ENCODE measurements around the gene YPEL3. TPM values are rescaled to one million over a fixed set of nuclear protein-coding genes. Genes with fewer than 3 reads are reported as not detected.

Gene YPEL3
- polyA plus RNA-seq, 1 donor from 2014 or later: 76.9 TPM

DNA sequence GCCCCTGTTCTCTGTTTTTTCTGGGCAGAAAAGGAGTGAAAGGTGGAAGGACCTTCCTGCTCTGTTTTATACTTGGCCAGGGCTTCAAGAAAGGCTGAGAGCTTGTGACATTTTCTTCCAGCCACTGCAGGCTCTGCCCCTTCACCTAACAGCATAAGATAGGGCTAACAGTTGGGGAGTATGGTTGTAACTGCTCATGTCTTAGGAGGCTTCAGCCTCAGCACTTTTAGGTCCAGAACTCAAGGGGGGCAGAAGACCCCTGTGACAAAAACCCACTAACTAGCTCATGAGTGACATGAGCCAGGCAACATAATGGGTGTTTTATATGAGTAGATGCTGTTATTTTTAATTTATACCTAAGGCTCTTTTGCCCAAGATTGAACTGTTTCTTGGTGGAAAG is 25.5 kb downstream of the YPEL3 start:
- Histone ChIP-seq H3K9me3 (ENCODE audit: low read length) (no peaks in the 10 kb centered on the region), H4K20me1 (ENCODE audit: insufficient read depth) (no peaks in the 10 kb centered on the region), H3K79me2 (replicated peaks; ENCODE audit: insufficient read depth, low read length) (peaks cover 11% of the 10 kb centered on the region), H3K9ac (ENCODE audit: low read length) (no peak overlapping the region), H3F3A (ENCODE audit: insufficient read depth, low read length, poor library complexity, severe bottlenecking) (no peaks in the 10 kb centered on the region), H3K9me2 (ENCODE audit: insufficient read depth, low read length) (no peaks in the 10 kb centered on the region), H3K36me3 (ENCODE audit: insufficient read depth, low read length) (no peaks in the 10 kb centered on the region), H3K4me2 (ENCODE audit: low read length) (no peak overlapping the region), H3K27me3 (ENCODE audit: insufficient read depth, low read depth, low read length) (no peaks in the 10 kb centered on the region), H2AFZ (ENCODE audit: low read depth, low read length) (no peak overlapping the region), H3K27ac (ENCODE audit: low read length) (no peak overlapping the region), H3K4me3 (ENCODE audit: low read length) (no peak overlapping the region)
- TF ChIP-seq RAD21 (conservative IDR thresholded peaks at IDR 0.05): no peak
- no peak for TF ChIP-seq EP300 (conservative IDR thresholded peaks at IDR 0.05; ENCODE audit: poor library complexity, severe bottlenecking)
- TF ChIP-seq, protein P1, sequence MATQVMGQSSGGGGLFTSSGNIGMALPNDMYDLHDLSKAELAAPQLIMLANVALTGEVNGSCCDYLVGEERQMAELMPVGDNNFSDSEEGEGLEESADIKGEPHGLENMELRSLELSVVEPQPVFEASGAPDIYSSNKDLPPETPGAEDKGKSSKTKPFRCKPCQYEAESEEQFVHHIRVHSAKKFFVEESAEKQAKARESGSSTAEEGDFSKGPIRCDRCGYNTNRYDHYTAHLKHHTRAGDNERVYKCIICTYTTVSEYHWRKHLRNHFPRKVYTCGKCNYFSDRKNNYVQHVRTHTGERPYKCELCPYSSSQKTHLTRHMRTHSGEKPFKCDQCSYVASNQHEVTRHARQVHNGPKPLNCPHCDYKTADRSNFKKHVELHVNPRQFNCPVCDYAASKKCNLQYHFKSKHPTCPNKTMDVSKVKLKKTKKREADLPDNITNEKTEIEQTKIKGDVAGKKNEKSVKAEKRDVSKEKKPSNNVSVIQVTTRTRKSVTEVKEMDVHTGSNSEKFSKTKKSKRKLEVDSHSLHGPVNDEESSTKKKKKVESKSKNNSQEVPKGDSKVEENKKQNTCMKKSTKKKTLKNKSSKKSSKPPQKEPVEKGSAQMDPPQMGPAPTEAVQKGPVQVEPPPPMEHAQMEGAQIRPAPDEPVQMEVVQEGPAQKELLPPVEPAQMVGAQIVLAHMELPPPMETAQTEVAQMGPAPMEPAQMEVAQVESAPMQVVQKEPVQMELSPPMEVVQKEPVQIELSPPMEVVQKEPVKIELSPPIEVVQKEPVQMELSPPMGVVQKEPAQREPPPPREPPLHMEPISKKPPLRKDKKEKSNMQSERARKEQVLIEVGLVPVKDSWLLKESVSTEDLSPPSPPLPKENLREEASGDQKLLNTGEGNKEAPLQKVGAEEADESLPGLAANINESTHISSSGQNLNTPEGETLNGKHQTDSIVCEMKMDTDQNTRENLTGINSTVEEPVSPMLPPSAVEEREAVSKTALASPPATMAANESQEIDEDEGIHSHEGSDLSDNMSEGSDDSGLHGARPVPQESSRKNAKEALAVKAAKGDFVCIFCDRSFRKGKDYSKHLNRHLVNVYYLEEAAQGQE (IDR thresholded peaks at IDR 0.05; ENCODE audit: borderline replicate concordance): no peak
- no peak for TF ChIP-seq MXI1 (conservative IDR thresholded peaks at IDR 0.05; ENCODE audit: poor library complexity, severe bottlenecking)
- TF ChIP-seq, protein P2, sequence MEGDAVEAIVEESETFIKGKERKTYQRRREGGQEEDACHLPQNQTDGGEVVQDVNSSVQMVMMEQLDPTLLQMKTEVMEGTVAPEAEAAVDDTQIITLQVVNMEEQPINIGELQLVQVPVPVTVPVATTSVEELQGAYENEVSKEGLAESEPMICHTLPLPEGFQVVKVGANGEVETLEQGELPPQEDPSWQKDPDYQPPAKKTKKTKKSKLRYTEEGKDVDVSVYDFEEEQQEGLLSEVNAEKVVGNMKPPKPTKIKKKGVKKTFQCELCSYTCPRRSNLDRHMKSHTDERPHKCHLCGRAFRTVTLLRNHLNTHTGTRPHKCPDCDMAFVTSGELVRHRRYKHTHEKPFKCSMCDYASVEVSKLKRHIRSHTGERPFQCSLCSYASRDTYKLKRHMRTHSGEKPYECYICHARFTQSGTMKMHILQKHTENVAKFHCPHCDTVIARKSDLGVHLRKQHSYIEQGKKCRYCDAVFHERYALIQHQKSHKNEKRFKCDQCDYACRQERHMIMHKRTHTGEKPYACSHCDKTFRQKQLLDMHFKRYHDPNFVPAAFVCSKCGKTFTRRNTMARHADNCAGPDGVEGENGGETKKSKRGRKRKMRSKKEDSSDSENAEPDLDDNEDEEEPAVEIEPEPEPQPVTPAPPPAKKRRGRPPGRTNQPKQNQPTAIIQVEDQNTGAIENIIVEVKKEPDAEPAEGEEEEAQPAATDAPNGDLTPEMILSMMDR (IDR thresholded peaks at IDR 0.05; ENCODE audit: poor library complexity, severe bottlenecking): no peak
- no peak for TF ChIP-seq TAF1 (IDR thresholded peaks at IDR 0.05; ENCODE audit: low read depth)
- no peak for TF ChIP-seq POLR2AphosphoS5 (IDR thresholded peaks at IDR 0.05)
- no peak for TF ChIP-seq SMC3 (conservative IDR thresholded peaks at IDR 0.05; ENCODE audit: poor library complexity)
- TF ChIP-seq EZH2 (IDR thresholded peaks at IDR 0.05; ENCODE audit: borderline replicate concordance, insufficient read depth, low read length, poor library complexity, severe bottlenecking): no peak

DNA sequence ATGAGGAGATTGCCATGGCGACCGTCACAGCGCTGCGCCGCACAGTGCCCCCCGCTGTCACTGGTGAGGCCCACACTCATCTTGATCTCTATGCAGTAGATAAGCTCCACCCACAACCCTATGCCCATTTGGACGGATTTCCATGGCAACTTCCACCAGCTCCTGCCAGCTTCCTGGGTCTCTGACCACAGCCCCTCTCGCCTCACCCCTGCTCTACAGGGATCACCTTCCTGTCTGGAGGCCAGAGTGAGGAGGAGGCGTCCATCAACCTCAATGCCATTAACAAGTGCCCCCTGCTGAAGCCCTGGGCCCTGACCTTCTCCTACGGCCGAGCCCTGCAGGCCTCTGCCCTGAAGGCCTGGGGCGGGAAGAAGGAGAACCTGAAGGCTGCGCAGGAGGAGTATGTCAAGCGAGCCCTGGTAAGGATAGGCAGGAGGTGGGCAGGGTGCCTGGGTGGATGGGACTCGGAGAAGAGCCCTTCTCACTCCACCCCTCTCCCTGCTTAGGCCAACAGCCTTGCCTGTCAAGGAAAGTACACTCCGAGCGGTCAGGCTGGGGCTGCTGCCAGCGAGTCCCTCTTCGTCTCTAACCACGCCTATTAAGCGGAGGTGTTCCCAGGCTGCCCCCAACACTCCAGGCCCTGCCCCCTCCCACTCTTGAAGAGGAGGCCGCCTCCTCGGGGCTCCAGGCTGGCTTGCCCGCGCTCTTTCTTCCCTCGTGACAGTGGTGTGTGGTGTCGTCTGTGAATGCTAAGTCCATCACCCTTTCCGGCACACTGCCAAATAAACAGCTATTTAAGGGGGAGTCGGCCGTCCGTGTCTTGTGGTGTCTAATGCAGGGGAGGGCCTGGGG is 26.2 kb downstream of the YPEL3 start:
- H4K20me1 ChIP-seq (ENCODE audit: insufficient read depth): no peaks in the 10 kb centered on the region
- TF ChIP-seq RAD21 (conservative IDR thresholded peaks at IDR 0.05): no peak
- no peak overlapping the region for H3K27ac ChIP-seq (ENCODE audit: low read length)
- no peaks in the 10 kb centered on the region for H3K9me2 ChIP-seq (ENCODE audit: insufficient read depth, low read length)
- no peaks in the 10 kb centered on the region for H3K36me3 ChIP-seq (ENCODE audit: insufficient read depth, low read length)
- H2AFZ ChIP-seq (ENCODE audit: low read depth, low read length): no peak overlapping the region
- peaks cover 11% of the 10 kb centered on the region for H3K79me2 ChIP-seq (replicated peaks; ENCODE audit: insufficient read depth, low read length)
- H3K4me3 ChIP-seq (ENCODE audit: low read length): no peak overlapping the region
- no peak overlapping the region for H3K4me2 ChIP-seq (ENCODE audit: low read length)
- no peak overlapping the region for H3K9ac ChIP-seq (ENCODE audit: low read length)
- H3F3A ChIP-seq (ENCODE audit: insufficient read depth, low read length, poor library complexity, severe bottlenecking): no peaks in the 10 kb centered on the region
- H3K27me3 ChIP-seq (ENCODE audit: insufficient read depth, low read depth, low read length): no peaks in the 10 kb centered on the region
- no peaks in the 10 kb centered on the region for H3K9me3 ChIP-seq (ENCODE audit: low read length)

Data from neural cell (in vitro differentiated cells).